Nucleus accumbens (tissue), 56 donors: ENCODE data around the gene TMEM121B.

Experiments used
- DNase-seq, 56 donors: peaks; one replicate each; lab custom pipeline; 2025; lab: John Stamatoyannopoulos, UW

Gene TMEM121B

GRCh38 chr22:17097062-17097461, 24.1 kb downstream of the TMEM121B start:
- DNase-seq: no peak

DNA sequence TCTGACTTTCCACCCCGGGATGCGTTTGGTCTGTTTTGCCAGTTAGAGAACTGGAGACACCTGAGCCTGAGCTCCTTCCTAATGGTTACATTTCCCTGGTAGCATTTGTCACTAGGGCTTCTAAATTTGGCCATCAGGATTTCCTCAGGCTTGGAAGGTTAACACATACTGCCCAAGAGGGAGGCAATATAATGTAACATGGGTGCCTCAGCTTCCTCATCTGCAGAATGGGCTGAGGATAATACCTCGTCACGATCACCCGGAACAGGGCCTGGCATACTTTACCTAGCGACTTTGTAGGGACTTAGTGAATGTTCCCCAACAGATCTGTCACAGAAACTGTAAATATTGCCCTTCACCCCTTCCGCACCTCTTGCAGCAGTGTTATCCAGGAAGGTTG, 25.1 kb downstream of the TMEM121B start:
- DNase-seq: no peak

- no peak for DNase-seq
These were observed 25.6 kb downstream of the TMEM121B start for GRCh38 chr22:17095538-17095937.

GRCh38 chr22:17093081-17093480, 28.1 kb downstream of the TMEM121B start:
- no peak for DNase-seq

- DNase-seq: no peak
These were observed 29.3 kb downstream of the TMEM121B start for GRCh38 chr22:17091851-17092250.

- no peak for DNase-seq
These were observed 30.6 kb downstream of the TMEM121B start for GRCh38 chr22:17090550-17090949.

GRCh38 chr22:17087498-17088131, 33.5 kb downstream of the TMEM121B start:
- no peak for DNase-seq

GRCh38 chr22:17086788-17087497, 34.2 kb downstream of the TMEM121B start:
- peak in 1 of 56 donors; percentile 24 for DNase-seq

GRCh38 chr22:17086296-17086695, 34.9 kb downstream of the TMEM121B start:
- no peak for DNase-seq

DNA sequence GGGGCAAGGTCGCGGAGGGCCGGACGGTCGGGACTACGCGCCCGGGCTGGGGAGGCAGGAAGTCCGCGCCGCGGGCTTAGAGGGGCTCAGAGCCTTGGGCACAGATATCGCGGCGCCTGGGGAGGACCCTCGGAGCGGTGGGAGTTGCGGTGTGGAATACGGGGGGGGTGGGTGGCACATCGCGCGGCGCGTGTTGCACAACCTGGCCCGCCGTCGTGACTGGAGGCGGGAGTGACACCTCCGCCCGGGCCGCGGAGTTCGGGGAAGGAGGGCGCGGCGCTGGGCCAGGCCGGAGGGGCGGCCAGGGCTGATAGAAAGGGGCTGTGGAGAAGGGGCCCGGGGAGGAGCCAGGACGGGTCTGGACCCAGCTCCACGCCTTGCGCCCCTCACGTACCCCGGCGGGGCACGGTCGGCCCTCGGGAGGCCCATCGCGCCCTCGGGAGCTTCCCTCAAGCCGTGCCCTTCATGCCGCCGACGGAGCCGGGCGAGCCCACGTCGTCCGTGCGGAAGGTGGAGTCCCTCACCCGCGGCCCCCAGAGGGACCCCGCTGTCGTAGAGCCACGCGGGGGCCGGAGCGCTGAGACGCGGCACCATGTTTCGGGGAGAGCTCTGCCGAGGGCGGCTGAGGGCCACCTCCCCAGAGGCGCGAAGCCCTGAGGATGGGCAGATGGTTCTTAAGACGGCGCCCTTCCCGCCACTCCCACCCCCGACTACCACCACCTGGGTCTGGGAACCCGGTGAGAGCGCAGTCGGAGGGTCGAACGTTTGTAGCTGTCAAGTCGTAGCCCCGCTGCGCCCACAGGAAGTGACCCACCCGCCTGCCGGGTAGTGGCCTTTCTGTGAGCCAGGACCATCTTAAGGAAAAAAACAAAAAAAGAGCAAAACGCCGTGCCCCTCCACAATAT, 35.6 kb downstream of the TMEM121B start:
- no peak for DNase-seq

DNA sequence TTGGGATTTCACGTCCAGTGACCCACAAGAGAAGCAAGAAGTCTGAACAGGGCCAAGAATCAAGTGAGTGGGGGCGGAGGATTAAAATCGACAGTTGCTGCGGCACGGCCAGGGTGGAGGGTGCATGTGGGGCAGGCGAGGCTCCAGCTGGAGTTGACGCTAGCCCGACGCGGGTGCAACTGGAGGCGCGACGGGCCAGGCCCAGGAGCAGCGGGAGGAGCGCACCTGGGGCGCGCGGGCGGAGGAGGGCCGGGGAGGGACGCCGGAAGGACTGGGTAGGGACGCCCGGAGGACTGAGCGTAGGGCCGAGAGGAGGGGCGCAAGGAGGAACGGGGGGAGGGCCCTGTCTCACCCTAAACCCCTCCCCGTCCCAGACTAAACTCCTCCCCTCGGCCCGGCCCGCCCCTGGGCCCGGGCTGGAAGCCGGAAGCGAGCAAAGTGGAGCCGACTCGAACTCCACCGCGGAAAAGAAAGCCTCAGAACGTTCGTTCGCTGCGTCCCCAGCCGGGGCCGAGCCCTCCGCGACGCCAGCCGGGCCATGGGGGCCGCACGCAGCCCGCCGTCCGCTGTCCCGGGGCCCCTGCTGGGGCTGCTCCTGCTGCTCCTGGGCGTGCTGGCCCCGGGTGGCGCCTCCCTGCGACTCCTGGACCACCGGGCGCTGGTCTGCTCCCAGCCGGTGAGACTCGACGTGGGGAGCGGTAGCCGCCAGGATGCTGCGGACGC, 36.4 kb downstream of the TMEM121B start, which contains the start of gene IL17RA:
IL17RA (plus strand) TSS at position 447 of the 723 bp plus-strand sequence; CDS start at position 539, 92 bp downstream.
- DNase-seq: peak in 53 of 56 donors; percentile 10 to 79 (median 54)

DNA sequence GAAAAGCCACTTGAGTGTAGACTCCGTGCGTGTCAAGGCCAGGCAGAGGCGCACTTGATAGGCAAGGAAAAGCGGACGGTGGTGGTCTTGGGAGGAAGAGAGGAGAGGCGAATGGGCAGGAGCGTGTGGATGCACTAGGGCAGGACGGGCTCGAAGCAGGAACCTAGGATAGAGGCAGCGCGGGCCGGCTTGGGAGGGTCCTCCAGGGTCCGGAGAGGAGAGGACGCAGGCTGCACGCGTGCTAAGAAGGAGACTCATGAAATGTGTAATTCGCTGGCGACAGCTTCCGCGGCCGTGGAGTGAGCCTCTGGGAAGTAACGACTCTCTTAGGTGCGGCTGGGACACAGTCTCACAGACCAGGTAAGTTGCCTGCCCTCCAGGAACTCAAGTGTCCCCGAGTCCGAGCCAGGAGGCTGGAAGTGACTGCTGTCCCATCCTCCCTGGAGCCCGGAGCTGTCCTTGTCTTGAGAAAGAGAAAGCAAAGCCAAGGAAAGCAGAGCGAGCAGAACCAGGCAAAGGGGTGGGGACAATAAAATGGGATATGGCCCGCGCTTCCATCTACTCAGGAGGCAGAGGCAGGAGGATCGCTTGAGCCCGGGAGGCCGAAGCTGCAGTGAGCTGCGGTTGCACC, 37.2 kb downstream of the TMEM121B start:
- DNase-seq: no peak

DNA sequence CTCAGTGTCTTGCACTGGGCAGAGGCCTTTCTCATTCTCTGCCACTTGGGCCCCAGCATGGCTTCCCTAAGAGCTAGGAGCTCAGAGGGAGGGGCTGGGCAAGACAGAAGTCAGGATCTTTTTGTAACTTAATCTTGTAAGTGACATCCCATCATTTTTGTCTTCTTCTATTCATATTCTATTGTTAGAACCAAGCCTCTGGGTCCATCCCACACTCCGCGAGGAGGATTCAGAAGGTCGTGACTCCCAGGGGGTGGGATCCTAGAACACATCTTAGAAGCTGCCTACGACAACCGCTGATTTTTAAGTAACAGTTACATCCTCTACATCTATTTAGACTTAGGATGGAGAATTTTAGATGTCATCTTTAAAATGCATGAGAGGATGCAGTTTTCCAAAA, 37.9 kb downstream of the TMEM121B start:
- peak in 13 of 56 donors; percentile 12 to 66 (median 34) for DNase-seq

DNA sequence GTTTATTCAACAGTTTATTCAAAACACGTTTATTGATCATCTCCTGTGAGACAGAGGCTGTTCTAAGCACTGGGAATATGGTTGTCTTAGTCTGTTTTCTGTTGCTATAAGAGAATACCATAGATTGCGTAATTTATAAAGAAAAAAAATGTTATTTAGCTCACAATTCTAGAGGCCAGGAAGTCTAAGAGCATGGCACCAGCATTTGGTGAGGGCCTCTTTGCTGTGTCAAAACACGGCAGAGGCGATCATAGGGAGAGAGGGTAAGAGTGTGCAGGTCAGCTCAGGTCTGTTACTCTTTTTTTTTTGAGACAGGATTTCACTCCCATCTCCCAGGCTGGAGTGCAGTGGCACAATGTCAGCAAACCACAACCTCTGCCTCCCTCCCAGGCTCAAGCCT, 41.6 kb downstream of the TMEM121B start:
- DNase-seq: no peak

- no peak for DNase-seq
These were observed 43.9 kb downstream of the TMEM121B start for GRCh38 chr22:17077255-17077654.

DNA sequence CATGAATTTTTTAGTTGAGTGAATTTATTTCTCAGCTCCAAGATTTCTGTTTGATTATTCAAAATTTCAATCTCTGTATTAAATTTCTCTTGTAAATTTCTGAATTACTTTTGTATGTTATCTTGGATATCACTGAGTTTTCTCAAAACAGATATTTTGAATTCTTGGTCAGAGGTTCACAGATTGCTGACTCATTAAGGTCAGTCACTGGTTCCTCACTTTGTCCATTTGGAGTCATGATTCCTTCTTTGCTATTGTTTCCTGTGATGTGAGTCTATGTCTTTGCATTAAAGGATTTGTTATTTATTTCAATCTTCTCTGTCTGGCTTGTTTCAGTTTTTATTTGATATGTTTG, 46.5 kb downstream of the TMEM121B start:
- no peak for DNase-seq

- DNase-seq: no peak
These were observed 48.3 kb downstream of the TMEM121B start for GRCh38 chr22:17072877-17073276.
